Gastrocnemius medialis (tissue), 4 donors: Measurements from ENCODE around the gene SAMD11. TPM values are rescaled to one million over a fixed set of nuclear protein-coding genes. Genes with fewer than 3 reads are reported as not detected.

ENCODE experiments used
- ATAC-seq, 2 donors: fragments of 150-250 bp; one replicate each; pipeline ENCODE4 v1.9.1; 2016
- DNase-seq, 2 donors: peaks; one replicate each; pipeline ENCODE4 v3.0.0-alpha.2; 2019
- H3K27ac ChIP-seq, 4 donors: fragments of 200-600 bp; sonication (generic); 1 replicate in 1 of 4; 2 replicates in 3 of 4; pipeline ENCODE4 v1.5.1; 2016 to 2018; ENCODE audit warnings: mild to moderate bottlenecking in 2 of 4, moderate library complexity in 1 of 4
- H3K27me3 ChIP-seq, 3 donors: fragments of 200-600 bp; sonication (generic) in 2 of 3; 1 replicate in 1 of 3; 2 replicates in 2 of 3; pipeline versions ENCODE4 v1.5.1 to v1.6.0; 2016 to 2019; ENCODE audit warnings: mild to moderate bottlenecking in 1 of 3, moderate library complexity in 1 of 3
- H3K36me3 ChIP-seq, 2 donors: fragments of 200-600 bp; sonication (generic) in 1 of 2; one replicate each; pipeline ENCODE4 v1.5.1; 2017 to 2018
- H3K4me1 ChIP-seq, 2 donors: fragments of 200-600 bp; sonication (generic) in 1 of 2; one replicate each; pipeline ENCODE4 v1.5.1; 2016 to 2017; ENCODE audit warnings: mild to moderate bottlenecking in 2 of 2
- H3K4me3 ChIP-seq, 4 donors: fragments of 200-600 bp; sonication (generic) in 3 of 4; 1 replicate in 1 of 4; 2 replicates in 3 of 4; pipeline ENCODE4 v1.5.1; 2016 to 2019; ENCODE audit warnings: mild to moderate bottlenecking in 2 of 4
- H3K9me3 ChIP-seq, 3 donors: fragments of 200-600 bp; sonication (generic) in 2 of 3; 1 replicate in 1 of 3; 2 replicates in 2 of 3; pipeline ENCODE4 v1.5.1; 2016 to 2019
- CTCF ChIP-seq, 5 experiments: fragments of 450-650 bp in 3 of 5; fragments of 200-600 bp in 2 of 5; sonication (generic) in 2 of 5; IDR thresholded peaks in 4 of 5; conservative IDR thresholded peaks in 1 of 5; 1 replicate in 4 of 5; 2 replicates in 1 of 5; pipeline ENCODE4 v1.5.1; 2016 to 2019; ENCODE audit warnings: antibody characterized with exemption in 5 of 5, mild to moderate bottlenecking in 3 of 5, moderate library complexity in 3 of 5
- POLR2A ChIP-seq, 2 donors: fragments of 450-650 bp; IDR thresholded peaks; one replicate each; pipeline ENCODE4 v1.6.1; 2017; ENCODE audit warnings: antibody characterized with exemption in 2 of 2, mild to moderate bottlenecking in 2 of 2, moderate library complexity in 2 of 2
- in situ Hi-C, 4 donors: fragments of 200-750 bp; cut with MboI; loops; one replicate each; pipeline versions ENCODE4 v1.15.0 to v1.8.0; 2017; ENCODE audit warnings: low sequenced_read_pairs in 4 of 4
- intact Hi-C: fragments of 100-400 bp; cut with DNase I; formaldehyde crosslinking; loops from one replicate; pipeline ENCODE4 v1.15.1; 2023; ENCODE audit warnings: low total_unique reads
- total RNA-seq, 4 donors: library from RNA; depleted of rRNA; stranded (reverse); fragments of >200 nt; gene quantifications; one replicate each; pipeline versions ENCODE4 v1.1.0 to v1.2.3, GENCODE V29; 2016

The SAMD11 gene
- total RNA-seq, 4 donors from 2014 or later = 0.17 to 0.38 TPM; not detected in 2

- Histone ChIP-seq H3K27ac (no peak overlapping the region), H3K36me3 (no peaks in the 10 kb centered on the region), H3K27me3 (peaks cover 65 to 76% (median 74%) of the 10 kb centered on the region in 3 donors), H3K9me3 (no peaks in the 10 kb centered on the region), H3K4me3 (no peak overlapping the region), H3K4me1 (peaks cover 12 to 20% of the 10 kb centered on the region in 2 donors)
- in situ Hi-C loops (no loop called here), intact Hi-C loops (no loop called here)
- ATAC-seq = no peak
- DNase-seq = no peak
- TF ChIP-seq POLR2A (IDR thresholded peaks at IDR 0.05) (no peak), CTCF (IDR thresholded peaks at IDR 0.05 in 4 of 5, conservative IDR thresholded peaks at IDR 0.05 in 1 of 5) (no peak)
Observed at GRCh38 chr1:936348-937264, 12.9 kb downstream of the SAMD11 start.

- H3K36me3 ChIP-seq = no peaks in the 10 kb centered on the region
- intact Hi-C loops = no loop called here
- ATAC-seq (no peak), DNase-seq (no peak)
- TF ChIP-seq CTCF (IDR thresholded peaks at IDR 0.05 in 4 of 5, conservative IDR thresholded peaks at IDR 0.05 in 1 of 5) (no peak), POLR2A (IDR thresholded peaks at IDR 0.05) (no peak)
- in situ Hi-C loops = no loop called here
- H3K4me1 ChIP-seq = peaks cover 12 to 24% of the 10 kb centered on the region in 2 donors
- no peak overlapping the region for H3K27ac ChIP-seq
- peaks cover 67 to 83% (median 77%) of the 10 kb centered on the region in 3 donors for H3K27me3 ChIP-seq
- no peak overlapping the region for H3K4me3 ChIP-seq
- no peaks in the 10 kb centered on the region for H3K9me3 ChIP-seq
Observed at GRCh38 chr1:937521-937920, 13.8 kb downstream of the SAMD11 start.

DNA sequence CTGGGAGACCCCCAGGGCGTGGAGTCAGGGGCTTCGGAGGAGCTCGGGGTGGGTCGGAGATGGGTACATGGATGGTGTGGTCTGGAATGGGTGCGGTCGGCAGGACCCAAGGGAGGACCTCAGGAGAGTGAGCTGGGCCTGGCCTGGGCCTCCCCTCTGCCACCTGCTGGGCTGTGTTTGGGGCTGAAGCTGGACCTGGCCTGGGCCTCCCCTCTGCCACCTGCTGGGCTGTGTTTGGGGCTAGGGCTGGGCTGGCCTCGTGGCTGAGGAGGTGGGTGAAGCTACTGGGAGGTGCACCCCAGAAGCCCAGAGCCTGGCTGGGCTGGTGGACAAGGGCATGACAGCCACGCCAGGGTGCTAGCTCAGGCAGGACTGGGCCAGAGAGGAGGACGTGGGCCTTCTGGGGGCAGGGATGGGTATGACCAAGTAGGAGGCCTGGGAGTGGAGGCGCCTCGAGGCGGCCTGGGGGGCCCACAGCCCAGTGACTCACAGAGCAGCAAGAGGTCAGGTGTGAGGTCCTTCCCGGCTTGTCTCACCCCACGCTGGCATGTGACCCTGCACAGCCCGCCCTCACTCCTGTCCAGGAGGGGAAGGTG is 14.5 kb downstream of the SAMD11 start:
- Histone ChIP-seq H3K36me3 (no peaks in the 10 kb centered on the region), H3K27me3 (peaks cover 66 to 81% (median 77%) of the 10 kb centered on the region in 3 donors), H3K4me1 (peaks cover 12 to 24% of the 10 kb centered on the region in 2 donors), H3K27ac (no peak overlapping the region), H3K4me3 (no peak overlapping the region), H3K9me3 (no peaks in the 10 kb centered on the region)
- TF ChIP-seq POLR2A (IDR thresholded peaks at IDR 0.05) = no peak
- TF ChIP-seq CTCF (IDR thresholded peaks at IDR 0.05 in 4 of 5, conservative IDR thresholded peaks at IDR 0.05 in 1 of 5) = peak in 3 of 5 experiments; percentile 10 to 47 (median 35)
- intact Hi-C loops (no loop called here), in situ Hi-C loops (no loop called here)
- peak in 1 of 2 donors; percentile 14 for ATAC-seq
- DNase-seq = no peak

DNA sequence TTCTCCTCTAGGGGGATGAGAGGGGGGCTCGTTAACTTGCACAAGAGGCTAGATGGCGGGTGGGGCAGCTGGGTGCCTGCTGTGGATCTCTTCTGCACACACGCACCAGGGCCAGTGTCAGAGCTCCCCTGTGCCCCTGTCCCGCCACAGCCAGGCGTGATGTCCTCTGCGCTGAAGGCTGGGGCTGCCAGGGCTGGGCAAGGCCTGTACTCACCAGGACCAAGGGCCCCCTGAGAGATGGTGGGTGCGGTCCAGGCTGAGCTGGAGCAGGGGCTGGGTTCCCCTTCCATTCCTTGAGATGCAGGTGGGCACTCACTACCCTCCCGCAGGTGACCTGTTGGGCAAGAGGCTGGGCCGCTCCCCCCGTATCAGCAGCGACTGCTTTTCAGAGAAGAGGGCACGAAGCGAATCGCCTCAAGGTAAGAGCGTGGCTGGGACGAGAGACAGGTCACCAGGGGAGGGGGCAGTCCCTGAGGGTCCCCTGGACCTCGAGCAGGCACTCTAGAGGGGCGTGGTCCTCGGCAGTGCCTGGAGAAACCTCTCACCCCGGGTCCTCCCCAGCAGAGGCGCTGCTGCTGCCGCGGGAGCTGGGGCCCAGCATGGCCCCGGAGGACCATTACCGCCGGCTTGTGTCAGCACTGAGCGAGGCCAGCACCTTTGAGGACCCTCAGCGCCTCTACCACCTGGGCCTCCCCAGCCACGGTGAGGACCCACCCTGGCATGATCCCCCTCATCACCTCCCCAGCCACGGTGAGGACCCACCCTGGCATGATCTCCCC is 15.2 kb downstream of the SAMD11 start:
- H3K27ac ChIP-seq = no peak overlapping the region
- intact Hi-C loops (no loop called here), in situ Hi-C loops (no loop called here)
- ATAC-seq (no peak), DNase-seq (no peak)
- H3K4me1 ChIP-seq = peaks cover 12 to 24% of the 10 kb centered on the region in 2 donors
- peaks cover 61 to 75% (median 73%) of the 10 kb centered on the region in 3 donors for H3K27me3 ChIP-seq
- H3K4me3 ChIP-seq = no peak overlapping the region
- H3K36me3 ChIP-seq = no peaks in the 10 kb centered on the region
- TF ChIP-seq CTCF (IDR thresholded peaks at IDR 0.05 in 4 of 5, conservative IDR thresholded peaks at IDR 0.05 in 1 of 5) = no peak
- TF ChIP-seq POLR2A (IDR thresholded peaks at IDR 0.05) = no peak
- no peaks in the 10 kb centered on the region for H3K9me3 ChIP-seq
